HG03378 (cell line): ENCODE results near the gene SMIM12.

Experiments
- ATAC-seq: cut with Tn5 transposase; IDR thresholded peaks from one replicate; pipeline ENCODE4 v1.9.1; 2021; ENCODE audit warnings: mild to moderate bottlenecking, moderate library complexity; ENCODE audit not compliant: unreplicated experiment

Gene SMIM12, protein sequence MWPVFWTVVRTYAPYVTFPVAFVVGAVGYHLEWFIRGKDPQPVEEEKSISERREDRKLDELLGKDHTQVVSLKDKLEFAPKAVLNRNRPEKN

DNA sequence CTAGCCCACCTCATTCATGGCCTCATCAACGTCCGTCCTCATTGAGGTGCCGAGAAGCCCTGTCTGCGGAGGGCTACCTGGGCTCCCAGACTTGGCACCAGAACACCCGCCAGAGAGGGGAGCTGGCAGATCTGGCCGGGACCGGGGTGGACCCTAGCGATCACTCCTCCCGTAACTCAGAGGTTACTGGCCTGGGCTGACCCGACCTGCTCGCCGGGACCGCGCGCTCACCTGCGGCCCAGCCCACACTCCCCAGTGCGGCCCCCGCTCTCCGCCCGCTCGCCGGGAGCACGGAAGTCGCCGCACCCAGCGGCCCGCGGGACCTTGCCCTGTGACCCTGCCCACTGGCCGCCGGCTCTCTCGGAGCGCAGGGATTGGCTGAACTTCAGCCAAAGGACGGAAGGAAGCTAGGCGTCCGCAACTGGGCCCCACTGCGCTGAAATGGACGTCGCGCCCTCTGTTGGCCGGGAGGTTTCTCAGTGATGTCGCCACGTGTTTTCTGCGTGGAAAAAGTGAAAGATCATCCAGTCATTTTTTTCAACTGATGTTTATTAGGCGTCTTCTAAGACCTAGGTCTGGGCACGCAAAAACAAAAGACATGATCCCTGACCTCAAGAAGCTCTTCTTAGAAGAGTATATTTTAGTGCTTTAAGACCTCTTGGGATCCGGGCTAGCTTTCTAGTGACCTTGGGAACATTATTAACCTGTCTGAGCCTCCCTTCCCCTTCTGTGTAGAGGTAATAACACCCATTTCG, at the start of gene SMIM12:
Gene SMIM12 (minus strand): TSS at position 304 of the 755 bp plus-strand sequence. CDS start 3,772 bp downstream, outside the sequence.
- peak; percentile 82 for ATAC-seq

DNA sequence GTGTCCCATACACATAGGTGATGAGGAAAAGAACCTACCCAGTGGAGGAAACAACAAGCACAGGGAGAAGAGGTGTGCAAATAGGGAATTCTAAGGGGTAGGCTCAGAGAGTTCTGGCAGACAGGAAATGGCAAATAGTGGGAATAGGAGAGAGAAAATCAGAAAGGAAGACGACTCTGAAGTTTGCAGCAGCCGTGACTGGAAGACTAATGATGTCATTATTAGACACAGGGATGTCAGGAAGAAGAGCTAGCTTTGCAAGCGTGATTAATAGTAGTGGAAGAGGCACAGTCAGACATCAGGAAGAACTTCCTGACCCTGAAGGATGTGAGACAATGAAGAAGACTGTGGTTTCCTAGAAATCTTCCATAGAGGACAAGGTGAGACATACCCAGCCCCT, 48.8 kb upstream of the SMIM12 start:
- no peak for ATAC-seq

DNA sequence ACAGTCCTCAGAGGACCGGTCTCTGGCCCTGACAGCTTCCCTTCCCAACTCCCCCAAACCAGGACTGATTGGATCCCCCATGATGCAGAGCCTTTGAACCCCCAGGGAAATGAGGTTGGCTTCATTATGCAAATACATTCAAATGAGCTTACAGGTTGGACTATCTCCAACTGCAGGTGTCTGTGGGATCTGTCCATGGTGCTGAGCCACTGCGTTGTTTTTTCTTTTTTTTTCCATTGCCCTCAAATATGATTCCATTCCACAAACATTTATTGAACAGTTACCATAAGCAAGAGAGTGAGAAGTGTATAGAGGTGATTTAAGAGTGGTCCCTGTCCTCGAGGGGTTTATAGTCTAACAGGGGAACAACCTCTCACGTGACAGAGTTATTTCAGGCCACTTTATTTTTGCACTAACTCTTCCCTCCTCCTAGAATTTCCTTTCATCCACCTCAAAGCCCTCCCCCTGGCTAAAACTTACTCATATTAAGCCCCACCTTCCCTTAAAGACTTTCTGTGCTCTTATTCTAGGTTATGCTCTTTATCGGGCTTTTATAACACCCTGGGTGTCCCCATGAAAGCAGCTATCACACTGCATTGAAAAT, 48.0 kb upstream of the SMIM12 start:
- ATAC-seq = no peak

DNA sequence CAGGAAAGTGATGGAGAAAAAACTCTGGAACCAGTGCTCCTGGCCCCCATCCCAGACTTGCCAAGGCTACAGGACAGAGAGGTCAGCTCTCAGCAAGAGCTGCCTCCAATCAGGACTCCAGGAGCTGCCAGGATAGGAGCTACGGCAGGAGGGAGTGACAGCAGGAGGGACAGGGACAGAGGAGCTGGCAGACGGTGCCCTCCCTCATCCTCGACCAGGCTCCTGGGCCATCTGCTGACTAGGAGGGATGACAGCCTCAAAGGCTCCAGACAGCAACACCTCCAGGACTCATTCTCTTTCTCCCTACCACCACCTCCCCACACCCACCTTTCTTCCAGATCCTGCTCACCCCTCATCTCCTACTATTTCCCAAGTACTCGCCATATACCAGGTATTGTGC, 47.2 kb upstream of the SMIM12 start:
- no peak for ATAC-seq

DNA sequence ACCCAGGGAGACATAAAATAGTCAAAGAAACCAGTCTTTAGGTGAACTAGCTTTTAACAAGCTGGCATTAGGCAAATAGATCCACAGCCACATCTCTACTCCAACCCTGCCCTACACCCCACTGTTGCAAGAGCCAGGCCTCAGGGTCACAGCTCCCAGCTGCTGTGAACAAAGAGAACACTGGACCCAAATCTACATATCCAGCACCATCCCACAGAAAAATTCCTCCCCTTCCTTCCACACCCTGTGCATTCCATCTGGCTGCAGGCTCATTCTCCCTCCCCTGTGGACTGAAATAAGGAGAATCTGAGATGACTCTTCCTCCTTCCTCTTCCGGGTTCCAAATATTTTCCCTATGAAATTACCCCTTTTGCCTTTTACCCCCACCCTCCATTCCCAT, 46.7 kb upstream of the SMIM12 start:
- ATAC-seq = no peak

DNA sequence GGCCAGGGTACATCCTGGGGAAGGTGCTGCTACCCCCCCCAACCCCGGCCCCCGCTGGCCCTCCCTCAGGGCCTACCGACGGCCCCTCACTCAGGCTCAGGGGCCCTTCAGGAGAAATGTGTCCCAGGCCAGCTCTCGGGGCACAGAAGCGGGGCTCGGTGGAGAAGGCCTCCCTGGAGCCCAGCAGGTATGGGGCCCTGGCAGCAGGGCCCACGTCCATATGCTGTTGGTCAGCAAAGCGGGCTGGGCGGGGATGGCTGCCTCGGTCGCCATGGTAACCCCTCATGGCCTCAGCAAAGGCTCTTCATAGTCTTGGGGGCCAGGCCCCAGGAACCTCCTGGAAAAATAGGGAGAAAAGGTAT, 45.5 kb upstream of the SMIM12 start:
- ATAC-seq = no peak

DNA sequence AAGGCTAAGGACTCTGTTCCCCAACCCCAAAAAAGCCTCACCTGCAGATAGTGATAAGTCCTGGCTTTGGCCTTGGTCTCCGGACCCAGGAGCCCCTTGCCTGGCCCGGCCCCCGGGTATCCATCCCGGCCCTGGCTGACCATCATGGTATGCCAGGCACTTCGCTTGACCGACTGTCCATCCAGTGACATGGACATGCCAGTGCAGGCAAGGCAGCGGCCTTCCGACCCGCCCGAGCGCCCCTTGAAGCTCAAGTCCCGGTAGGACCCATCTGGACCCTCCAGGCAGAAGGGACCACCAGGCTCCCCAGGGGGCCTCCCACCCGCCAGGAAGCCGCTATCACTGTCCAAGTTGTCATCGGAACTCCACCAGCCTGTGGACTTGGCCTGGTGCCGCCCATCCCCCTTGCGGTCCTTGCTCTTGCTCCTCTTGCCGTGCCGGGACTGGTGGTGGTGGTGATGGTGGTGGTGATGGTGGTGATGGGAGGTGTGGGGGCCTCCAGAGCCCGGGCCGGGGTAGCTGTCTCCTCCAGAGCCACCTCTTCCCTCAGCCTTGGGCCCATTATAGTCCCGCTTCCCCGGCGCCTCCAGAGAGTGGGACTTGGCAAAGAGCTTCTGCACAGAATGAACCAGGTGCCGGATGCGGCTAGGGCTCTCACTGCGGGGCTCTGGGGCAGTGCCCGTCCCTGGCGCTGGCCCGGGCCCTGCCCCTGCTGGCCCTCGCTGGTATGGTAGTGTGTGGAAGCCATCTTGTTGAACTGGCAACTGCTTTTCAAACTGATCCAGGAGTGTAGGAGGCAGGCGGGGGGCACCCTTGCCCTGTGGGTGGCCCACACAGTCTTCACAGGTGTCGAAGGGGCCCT, 44.9 kb upstream of the SMIM12 start:
- no peak for ATAC-seq

DNA sequence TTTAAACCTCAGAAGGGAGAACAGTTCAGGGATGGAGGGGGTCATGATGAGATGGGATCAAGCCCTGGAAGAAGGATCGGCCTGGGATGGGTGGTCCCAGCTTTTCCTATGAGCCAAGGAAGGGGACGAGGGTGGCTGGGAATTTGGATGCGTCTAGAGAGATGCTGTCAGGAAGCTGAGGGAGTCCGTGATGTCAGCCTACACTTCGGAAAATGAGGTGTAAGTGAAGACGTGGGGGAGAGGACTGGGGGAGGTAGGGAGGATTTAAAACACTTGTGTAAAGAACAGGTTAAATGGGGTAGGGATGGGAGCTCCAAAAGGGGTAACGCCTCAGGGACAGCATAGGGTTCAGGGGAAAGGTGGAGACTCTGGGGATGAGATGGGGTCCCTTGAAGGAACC, 42.4 kb upstream of the SMIM12 start:
- no peak for ATAC-seq

DNA sequence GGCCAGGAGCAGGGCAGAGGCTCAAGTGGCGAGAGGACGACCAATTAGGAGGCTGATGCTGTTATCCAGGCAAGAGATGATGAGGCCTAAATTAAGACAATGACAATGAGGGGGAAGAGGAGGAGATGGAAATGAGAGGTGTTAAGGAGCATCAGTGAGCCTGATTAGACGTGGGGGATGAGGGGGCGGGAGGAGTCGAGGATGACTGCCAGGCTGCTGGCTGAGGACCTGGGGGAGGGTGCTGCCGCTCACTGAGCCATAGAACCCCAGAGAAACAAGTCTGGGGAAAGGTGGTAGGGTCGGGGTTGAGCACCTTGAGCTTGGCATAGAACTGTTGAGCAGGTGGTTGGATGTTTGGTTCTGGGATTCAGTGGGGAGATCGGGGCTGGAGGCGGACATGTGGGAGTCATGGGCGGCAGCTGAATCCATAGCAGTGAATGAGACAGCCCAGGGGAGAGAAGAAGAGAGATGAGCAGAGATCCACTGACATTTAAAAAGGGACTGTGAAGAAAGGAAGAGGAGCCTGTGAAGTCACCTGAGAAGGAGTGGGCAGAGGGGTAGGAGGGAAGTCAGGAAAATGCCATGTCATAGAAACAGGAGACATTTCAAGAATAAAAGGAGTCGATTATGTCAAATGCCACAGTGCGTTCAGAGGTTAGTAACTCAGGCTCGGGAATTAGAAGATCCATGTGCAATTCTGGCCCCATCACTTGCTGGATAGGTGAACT, 41.4 kb upstream of the SMIM12 start:
- ATAC-seq = no peak

DNA sequence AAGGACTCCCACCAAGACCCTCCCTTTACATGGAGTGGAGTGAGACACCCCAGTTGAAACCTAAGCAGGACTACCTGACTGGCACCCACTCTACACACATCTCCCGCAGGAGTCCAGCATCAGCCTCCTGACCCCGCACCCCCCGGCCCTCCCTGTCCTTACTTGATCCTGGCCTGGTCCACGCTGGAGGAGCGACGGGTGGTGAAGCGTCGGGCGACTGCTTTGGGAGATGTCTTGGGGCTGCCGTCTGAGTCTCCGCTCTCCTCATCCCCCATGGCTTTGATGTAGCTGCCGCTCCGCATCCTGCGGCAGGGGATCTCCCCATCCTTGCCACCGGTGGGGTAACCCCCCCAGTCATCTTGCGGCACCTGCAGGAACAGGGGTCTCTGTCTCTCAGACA, 40.4 kb upstream of the SMIM12 start:
- no peak for ATAC-seq

DNA sequence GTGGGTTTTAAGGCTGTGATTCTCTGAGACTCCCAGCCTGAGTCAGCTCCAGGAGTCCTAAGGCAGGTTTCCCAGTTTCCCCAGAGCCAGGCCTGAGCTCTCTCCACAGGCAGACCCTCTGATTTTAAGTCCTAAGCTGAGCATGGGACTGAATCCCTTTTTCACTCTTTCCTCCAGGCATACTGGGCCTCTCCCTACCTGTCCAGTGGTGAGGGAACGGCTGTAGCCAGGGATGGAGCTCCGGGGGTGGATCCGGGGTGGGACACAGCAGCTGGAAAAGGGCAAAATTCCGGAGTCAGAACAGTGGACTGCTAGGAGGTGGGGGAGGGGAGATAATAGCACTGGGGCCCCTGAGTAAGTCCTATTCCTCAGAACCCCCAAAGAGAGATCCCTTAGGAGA, 39.9 kb upstream of the SMIM12 start:
- ATAC-seq = no peak

DNA sequence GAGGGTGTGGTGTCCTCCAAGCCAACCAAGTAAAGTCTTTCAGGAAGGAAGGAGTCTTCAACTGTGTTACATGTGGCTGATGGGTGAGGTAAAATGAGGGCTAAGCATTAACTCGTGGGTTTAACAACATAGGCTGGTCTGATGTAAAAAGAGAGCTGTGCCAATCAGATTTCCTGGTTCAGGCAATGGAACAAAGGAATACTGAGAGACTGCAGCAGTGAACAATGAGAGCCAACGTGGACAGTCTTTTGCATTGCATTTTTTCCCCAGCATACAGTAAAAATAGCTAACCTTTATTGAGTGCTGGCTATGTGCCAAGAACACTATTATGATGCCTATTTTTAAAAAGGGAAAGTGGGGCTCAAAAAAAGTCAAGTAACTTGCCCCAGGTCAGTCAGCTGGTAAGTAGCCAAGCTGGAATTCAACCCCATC, 38.8 kb upstream of the SMIM12 start:
- no peak for ATAC-seq

DNA sequence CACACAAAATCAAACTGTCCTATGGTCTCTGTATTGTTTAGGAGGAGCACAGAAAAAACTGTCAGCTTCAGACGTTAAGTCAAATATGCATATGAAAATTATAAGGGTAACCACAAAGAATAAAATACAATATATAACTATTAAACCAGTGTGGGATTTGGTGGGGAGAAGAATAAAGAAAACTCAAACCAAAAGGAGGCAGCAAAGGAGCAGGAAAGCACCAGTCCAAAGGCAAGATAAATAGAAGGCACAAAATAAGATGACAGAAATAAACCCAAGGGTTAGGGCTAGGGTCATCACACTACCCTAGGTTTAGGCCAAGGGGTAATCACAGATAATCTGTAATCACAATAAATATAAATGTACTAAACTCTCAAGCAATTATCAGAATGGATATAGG, 37.1 kb upstream of the SMIM12 start:
- ATAC-seq = no peak

DNA sequence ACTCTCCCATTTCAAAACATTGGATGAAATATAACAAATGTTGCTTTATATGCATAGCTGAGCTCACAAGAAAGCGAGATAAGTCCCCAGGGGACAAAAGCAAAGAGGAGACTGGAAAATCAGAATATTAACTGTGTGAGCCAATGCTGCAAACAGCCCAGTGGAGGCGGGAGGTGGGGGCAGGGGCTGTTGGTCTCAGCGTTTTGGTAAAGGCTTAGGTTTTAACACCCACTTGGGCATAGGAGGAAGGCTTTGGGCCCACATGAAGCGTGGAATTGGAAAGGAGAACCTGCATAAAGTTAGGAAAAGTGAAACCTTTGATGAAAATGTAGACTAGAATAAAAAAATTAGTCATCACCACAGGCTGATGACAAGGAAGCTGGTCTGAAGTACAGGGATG, 30.2 kb upstream of the SMIM12 start:
- ATAC-seq = no peak

DNA sequence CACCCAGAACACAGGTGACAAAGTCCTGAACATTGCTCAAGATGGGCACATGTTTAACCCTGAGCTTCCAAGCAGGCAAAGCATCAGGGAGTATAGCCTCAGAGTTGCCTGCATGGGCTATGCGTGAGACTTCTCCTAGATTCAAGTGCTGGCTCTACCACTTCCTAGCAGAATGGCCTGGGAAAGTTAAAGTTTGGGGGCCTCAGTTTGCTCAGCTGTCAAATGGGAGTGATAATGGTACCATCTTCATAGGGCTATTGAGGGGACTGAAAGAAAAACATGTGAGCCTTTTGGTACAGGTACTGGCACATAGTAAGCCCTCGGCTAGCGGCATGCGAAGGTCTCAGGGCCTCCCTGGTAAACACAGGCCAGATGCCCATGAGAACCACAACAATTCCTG, 28.0 kb upstream of the SMIM12 start:
- ATAC-seq = no peak

DNA sequence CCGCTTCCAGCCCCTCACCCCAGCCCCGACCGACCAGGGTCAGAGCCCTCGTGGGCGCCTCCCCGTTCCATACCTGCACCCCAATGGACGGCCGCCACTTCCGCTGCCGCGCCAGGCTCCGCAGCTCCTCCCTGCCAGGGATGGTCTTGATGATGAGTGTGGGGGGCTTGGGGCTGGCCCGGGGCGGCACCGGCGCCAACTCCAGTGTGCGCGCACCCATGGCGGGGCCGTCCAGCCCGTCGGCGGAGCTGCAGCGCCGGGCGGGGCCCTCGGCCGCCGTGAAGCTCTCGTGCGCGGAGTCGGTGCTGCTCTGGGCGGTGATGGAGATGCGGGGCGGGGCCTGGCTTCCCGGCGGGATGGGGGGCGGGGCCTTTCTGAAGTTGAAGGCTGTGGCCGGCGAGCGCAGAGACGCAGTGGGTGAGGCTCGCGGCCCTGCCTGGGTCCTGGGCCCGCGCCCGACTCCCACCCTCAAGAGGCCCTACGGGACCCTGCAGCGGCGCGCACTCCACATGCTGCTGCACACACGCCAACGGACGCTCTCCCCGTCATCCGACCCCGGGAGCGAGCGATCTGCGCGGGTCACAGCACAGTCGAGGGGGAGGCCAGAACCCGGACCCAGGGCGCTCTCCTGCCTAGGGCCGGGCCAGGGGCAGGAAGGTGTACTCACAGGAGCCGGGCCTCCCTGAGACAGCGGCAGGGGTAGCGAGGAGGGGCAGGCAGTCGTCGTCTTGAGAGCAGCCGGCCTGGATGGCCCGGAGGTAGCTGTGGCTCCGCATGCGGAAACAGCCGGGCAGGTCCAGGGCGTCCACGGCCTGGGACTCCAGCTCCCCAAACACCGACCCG, 26.1 kb upstream of the SMIM12 start:
- ATAC-seq = no peak

DNA sequence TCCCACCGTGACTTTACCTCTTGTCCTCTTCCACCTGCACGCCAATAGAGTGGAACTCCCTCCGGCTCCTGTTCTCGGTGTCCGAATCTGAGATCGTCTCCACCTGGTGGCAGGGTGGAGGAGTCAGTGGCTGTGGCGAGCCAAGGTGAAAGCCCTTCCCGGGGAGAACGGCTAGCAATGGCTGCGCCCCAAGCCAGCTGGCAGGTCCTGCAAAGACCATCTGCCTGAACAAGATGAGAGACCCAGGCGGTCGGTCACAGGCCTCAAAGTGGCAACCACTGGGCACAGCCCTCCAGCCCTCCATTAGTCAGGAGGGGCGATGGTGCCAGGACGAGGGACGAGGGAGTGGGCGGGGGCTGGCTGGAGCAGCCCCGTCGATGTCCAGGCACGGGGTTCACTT, 25.4 kb upstream of the SMIM12 start:
- no peak for ATAC-seq

DNA sequence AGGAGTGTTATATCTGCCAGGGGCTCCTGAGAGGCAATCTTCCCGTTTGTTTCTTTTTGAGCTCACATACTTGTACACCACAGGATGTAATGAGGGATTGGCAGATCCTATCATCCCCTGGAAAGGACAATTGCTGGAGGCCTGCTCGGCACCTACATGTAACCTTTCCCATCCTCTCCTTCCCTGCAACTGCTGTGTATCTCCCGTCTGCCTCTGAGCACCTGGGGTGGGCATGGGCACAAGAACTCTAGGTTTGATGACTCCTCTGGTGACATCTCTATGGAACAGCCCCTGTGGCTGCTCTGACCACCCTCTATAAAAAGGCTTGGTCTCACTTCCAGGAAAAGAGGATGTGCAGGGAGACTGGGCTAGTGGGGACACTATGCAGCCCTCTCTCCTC, 25.0 kb upstream of the SMIM12 start:
- no peak for ATAC-seq

DNA sequence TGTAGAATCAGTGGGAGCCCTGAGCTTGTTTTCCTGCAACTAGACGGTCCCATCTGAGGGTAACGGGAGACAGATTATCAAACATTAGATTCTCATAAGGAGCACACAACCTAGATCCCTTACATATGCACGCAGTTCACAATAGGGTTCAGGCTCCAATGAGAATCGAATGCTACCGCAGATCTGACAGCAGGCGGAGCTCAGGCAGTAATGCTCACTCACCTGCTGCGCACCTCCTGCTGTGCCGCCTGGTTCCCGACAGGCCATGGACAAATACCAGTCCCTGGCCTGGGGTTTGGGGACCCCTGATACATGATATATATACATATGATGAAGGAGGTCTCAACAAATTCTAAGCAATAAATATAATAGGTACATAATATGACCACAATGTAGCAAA, 19.7 kb upstream of the SMIM12 start:
- ATAC-seq = no peak

DNA sequence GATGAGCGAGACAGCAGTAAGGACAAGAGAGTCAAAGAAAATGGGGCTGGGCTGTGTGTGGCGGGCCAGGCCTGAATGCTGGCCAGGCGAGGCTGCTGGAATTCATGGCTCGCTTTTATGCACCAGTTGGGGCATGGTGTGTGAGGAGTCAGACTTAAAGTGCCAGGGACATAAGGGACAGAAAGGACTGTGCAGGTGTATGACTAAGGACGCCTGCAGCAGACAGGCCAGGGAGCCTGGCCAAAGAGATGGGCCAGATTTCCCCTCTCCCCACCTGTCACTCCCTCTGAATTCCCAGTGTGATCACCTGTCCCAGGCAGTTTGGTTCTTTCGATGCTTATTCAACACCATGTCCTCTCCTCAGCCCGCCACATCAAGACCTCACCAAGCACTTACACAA, 16.9 kb upstream of the SMIM12 start:
- no peak for ATAC-seq
